ENCODE measurements around the gene KPNA1. TPM values are rescaled to one million over a fixed set of nuclear protein-coding genes. Genes with fewer than 3 reads are reported as not detected.

Gene KPNA1
- total and polyA plus RNA-seq, 3 donors from 2014 or later, result 48.1 to 88.2 (median 64.0) TPM

- WGBS, 2 donors, result 93 to 96% methylated on average over 9 of the region's 9 CpGs
- H3K36me3 ChIP-seq (ENCODE audit: low read depth, missing control alignments), result no peaks in the 10 kb centered on the region
Observed at GRCh38 chr3:122435950-122436349, 78.8 kb downstream of the KPNA1 start.

GRCh38 chr3:122430371-122430770 lies 84.4 kb downstream of the KPNA1 start:
- Histone ChIP-seq H3K9me3 (no peaks in the 10 kb centered on the region), H3K36me3 (ENCODE audit: low read depth, missing control alignments) (no peaks in the 10 kb centered on the region), H3K4me3 (no peak overlapping the region), H3K27ac (no peak overlapping the region), H3K4me1 (no peaks in the 10 kb centered on the region), H3K27me3 (no peaks in the 10 kb centered on the region)
- no peak for TF ChIP-seq CTCF (IDR thresholded peaks at IDR 0.05)
- no peak for TF ChIP-seq POLR2A (IDR thresholded peaks at IDR 0.05)
- no peak for DNase-seq
- intact Hi-C loops (cut with DNase I; ENCODE audit: low total_unique reads), result no loop called here
- WGBS, 2 donors, result 88 to 90% methylated on average over 2 of the region's 2 CpGs

More at GRCh38 chr3:122435950-122436349, 78.8 kb downstream of the KPNA1 start:
- intact Hi-C loops (cut with DNase I; ENCODE audit: low total_unique reads), result no loop called here
- Histone ChIP-seq H3K27me3 (no peaks in the 10 kb centered on the region), H3K4me3 (no peak overlapping the region), H3K9me3 (no peaks in the 10 kb centered on the region), H3K4me1 (no peaks in the 10 kb centered on the region), H3K27ac (no peak overlapping the region)
- no peak for DNase-seq
- no peak for TF ChIP-seq CTCF (IDR thresholded peaks at IDR 0.05)
- no peak for TF ChIP-seq POLR2A (IDR thresholded peaks at IDR 0.05)

GRCh38 chr3:122427857-122428471 lies 86.8 kb downstream of the KPNA1 start:
- intact Hi-C loops (cut with DNase I; ENCODE audit: low total_unique reads), result no loop called here
- DNase-seq, result no peak
- Histone ChIP-seq H3K4me3 (no peak overlapping the region), H3K36me3 (ENCODE audit: low read depth, missing control alignments) (no peaks in the 10 kb centered on the region), H3K4me1 (no peaks in the 10 kb centered on the region), H3K27ac (no peak overlapping the region), H3K9me3 (no peaks in the 10 kb centered on the region), H3K27me3 (no peaks in the 10 kb centered on the region)
- 88 to 89% methylated on average over 2 of the region's 2 CpGs for WGBS, 2 donors
- TF ChIP-seq CTCF (IDR thresholded peaks at IDR 0.05) (no peak), POLR2A (IDR thresholded peaks at IDR 0.05) (no peak)

- 88 to 91% methylated on average over 2 of the region's 2 CpGs for WGBS, 2 donors
- DNase-seq, result no peak
- intact Hi-C loops (cut with DNase I; ENCODE audit: low total_unique reads), result no loop called here
- H3K27me3 ChIP-seq, result no peaks in the 10 kb centered on the region
- no peak overlapping the region for H3K4me3 ChIP-seq
- no peaks in the 10 kb centered on the region for H3K9me3 ChIP-seq
- H3K27ac ChIP-seq, result no peak overlapping the region
- H3K4me1 ChIP-seq, result peaks cover 6% of the 10 kb centered on the region
- TF ChIP-seq POLR2A (IDR thresholded peaks at IDR 0.05) (no peak), CTCF (IDR thresholded peaks at IDR 0.05) (no peak)
- H3K36me3 ChIP-seq (ENCODE audit: low read depth, missing control alignments), result no peaks in the 10 kb centered on the region
Observed at GRCh38 chr3:122421836-122422235, 92.9 kb downstream of the KPNA1 start.

- no peak for DNase-seq
- H3K9me3 ChIP-seq, result no peaks in the 10 kb centered on the region
- no peaks in the 10 kb centered on the region for H3K27me3 ChIP-seq
- peaks cover 6% of the 10 kb centered on the region for H3K4me1 ChIP-seq
- 80% methylated on average over 4 of the region's 4 CpGs for WGBS, 2 donors
- no peaks in the 10 kb centered on the region for H3K36me3 ChIP-seq (ENCODE audit: low read depth, missing control alignments)
- H3K4me3 ChIP-seq, result no peak overlapping the region
- H3K27ac ChIP-seq, result no peak overlapping the region
- intact Hi-C loops (cut with DNase I; ENCODE audit: low total_unique reads), result no loop called here
- TF ChIP-seq POLR2A (IDR thresholded peaks at IDR 0.05) (no peak), CTCF (IDR thresholded peaks at IDR 0.05) (no peak)
Observed at GRCh38 chr3:122421101-122421500, 93.6 kb downstream of the KPNA1 start.
